GM19468 (cell line): Measurements from ENCODE around the gene C12orf76.
"Not testable (repeated sequence)": the region's sequence is repeated elsewhere in the genome, so short reads cannot be mapped to it uniquely, and the experiment has no call there.

Source experiments
- ATAC-seq: cut with Tn5 transposase; IDR thresholded peaks from one replicate; pipeline ENCODE4 v1.9.1; 2021; ENCODE audit warnings: mild to moderate bottlenecking, moderate library complexity, moderate number of reproducible peaks; ENCODE audit not compliant: unreplicated experiment; ENCODE audit errors: extremely low read depth

Gene C12orf76

DNA sequence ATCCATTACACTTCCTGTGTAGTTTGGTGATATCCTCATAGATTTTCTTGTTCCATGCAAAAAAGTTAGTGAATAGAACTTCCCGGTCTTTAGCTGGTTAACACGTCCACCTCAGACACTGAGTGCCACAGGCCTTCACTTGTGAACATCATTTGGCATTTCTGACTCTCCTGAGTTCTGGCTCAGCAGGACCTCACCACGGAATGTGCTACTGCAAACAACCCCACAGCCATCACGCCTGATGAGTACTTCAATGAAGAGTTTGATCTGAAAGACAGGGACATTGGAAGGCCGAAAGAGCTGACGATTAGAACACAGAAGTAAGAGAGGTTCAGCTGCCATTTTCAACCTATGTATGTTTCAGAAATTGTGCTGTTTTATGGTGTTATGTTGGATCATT lies 20.0 kb downstream of the C12orf76 start:
- no peak for ATAC-seq

DNA sequence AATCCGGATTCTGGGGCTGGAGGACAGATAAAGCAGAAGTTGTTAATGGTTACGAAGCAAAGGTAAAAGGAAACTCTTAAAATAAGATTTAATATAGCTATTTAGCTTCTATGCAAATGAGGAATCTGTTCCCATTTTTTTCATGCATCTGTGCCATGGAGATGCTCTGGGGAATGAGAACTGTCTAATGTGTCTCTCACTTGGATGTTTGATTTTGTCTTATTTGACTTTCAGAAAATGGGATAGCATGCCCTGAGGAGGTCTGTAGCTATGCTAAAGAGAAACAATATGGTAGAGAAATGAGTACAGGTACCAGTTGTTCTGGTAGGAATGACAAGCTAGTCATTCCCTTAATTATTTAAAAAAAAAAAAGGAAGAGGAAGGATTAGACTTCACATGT lies 24.3 kb downstream of the C12orf76 start:
- no peak for ATAC-seq

GRCh38 chr12:110023059-110023980 lies 25.0 kb downstream of the C12orf76 start:
- no peak for ATAC-seq

- ATAC-seq: no peak
Observed at GRCh38 chr12:110020956-110021355, 27.4 kb downstream of the C12orf76 start.

DNA sequence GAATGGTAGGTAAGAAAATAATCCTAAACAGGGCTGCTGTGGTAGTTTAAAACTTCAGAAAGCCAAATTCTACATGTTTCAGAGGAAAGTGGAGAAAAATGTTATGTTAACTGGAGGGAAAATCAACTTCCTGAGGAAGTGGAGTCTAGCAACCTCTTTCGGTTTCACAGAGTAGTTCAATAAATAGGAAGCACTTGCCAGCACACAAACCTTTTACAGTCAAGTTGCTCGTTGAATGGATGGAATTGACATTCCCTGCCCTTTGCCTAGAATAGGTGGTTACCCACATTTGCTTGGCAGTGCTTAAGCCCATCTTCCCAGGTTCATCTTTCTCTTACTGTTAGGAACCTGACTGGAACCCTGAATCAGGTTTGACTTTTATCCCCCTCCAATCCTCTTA lies 33.2 kb downstream of the C12orf76 start:
- no peak for ATAC-seq

GRCh38 chr12:110012659-110013058 lies 35.7 kb downstream of the C12orf76 start:
- no peak for ATAC-seq

DNA sequence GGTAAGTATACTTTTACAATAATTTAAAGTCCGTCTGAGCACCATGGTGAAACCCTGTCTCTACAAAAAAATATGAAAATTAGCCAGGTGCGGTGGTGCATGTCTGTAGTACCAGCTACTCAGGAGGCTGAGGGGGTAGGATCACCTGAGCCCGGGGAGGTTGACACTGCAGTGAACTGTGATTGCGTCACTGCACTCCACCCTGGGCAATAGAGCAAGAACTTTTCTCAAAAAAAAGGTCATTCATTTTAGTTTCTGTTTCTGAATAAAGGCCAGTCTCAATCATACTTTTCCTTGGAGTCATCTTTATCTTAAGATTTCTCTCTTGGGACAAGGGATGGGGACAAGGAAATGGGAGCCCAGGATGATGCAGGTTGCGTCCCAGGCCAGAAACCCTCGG lies 36.2 kb downstream of the C12orf76 start:
- ATAC-seq: no peak

- ATAC-seq: no peak
Observed at GRCh38 chr12:110010853-110011723, 37.2 kb downstream of the C12orf76 start.

GRCh38 chr12:110008681-110009398 lies 39.5 kb downstream of the C12orf76 start:
- not testable (repeated sequence) for ATAC-seq

DNA sequence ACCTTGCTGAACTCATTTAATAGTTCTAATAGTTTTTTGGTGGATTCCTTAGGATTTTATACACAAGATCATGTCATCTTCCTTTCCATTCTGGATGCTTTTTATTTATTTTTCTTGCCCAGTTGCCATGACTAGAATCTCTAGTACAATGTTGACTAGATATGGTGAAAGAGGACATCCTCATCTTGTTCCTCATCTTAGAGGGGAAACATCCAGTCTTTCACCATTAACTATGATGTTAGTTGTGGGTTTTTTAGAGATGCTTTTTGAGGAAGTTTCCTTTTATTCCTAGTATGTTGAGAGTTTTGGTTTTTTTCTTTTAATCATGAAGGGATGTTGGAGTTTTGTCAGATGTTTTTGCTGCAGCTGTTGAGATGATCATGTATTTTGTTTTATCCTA lies 40.4 kb downstream of the C12orf76 start:
- ATAC-seq: no peak

DNA sequence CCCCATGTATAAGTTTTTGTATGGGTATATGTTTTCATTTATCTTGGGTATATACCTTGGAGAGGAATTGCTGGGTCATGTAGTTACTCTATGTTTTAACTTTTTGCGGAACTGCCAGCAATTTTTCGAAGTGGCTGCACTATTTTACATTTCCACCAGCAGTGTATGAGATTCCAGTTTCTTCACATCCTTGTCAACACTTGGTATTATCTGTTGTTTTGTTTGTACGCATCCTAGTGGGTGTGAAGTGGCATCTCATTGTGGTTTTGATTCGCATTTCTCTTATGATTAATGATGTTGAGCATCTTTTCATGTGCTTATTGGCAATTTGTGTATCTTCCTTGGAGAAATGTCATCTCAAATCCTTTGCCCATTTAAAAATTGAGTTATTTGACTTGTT lies 42.2 kb downstream of the C12orf76 start:
- no peak for ATAC-seq

DNA sequence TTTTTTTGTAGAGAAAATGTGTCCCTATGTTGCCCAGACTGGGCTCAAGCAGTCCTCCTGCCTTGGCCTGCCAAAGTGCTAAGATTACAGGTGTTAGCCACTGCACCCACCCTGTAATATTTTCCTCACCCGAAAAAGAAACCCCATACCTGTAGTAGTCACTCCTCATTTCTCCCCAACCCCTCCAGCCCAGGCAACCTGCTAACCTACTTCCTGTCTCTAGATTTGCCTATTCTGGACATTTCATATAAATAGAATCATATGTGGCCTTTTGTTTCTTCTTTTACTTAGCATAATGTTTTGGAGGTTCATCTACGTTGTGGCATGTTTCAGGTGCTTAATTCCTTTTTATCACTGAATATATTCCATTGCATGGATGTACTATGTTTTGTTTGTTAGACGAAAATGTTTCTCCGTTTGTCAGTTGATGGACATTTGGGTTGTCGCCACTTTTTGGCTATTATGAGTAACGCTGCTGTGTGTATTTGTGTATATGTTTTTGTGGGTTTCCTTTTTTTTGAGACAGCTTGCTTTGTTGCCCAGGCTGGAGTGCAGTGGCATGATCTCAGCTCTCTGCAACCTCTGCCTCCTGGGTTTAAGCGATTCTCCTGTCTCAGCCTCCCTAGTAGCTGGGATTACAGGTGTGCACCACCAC lies 42.9 kb downstream of the C12orf76 start:
- ATAC-seq: no peak

GRCh38 chr12:110004598-110004997 lies 43.7 kb downstream of the C12orf76 start:
- no peak for ATAC-seq

DNA sequence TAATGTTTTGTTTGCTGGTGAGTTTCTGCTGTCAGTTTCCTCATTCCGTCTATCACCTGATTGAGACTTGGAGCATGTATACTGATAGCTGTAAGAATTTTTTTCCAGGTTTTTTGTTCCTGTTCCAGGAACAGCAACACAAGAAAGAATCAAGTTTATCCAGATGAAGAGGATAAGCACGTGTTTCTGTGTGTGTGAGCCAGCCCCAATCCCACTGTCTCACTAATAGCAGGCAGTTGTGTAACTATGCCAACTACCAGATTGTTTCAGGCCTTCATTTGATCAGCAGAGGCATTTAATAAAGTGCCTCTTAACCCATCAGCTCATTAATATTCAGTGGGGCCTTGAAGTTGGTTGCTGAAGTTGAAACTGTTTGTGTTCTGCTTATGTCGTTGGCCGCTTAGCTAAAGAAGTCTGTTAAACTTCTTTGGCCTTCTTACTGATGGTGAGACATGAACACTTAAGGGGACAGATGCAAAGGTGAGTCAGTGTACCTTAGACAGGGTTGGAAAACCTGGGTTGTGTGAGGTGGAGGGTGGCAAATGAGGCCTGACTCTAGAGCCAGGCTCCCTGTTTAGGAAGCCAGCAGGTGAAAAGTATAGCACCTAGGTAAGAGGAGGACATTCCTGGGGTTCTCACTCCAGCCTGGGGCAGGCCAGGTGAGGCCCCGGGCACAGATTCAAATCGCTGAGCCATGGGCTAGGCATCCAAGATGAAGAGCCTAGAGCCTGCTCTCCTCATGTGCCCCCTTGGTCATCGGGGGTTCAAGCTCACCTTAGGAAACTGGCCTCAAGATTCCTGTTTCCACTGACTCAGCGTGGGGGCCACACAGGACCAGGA lies 45.4 kb downstream of the C12orf76 start:
- ATAC-seq: no peak

DNA sequence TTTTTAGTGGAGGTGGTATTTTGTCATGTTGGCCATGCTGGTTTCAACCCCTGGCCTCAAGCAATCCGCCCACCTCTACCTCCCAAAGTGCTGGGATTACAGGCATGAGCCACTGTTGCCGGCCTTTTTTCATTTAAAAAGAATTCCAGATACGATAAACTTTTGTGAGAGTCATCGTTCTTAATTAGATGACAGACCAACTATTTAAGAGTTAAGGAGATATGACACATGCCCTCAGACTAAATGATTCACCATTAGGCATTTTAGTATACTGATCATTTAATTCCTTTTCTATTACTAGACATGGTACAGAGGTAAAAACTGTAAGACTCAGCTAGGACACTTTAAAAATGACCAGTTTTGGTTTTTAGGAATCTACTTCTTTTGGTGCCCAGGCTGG lies 46.7 kb downstream of the C12orf76 start:
- ATAC-seq: no peak

GRCh38 chr12:109999983-110000505 lies 48.3 kb downstream of the C12orf76 start:
- ATAC-seq: no peak

- no peak for ATAC-seq
Observed at GRCh38 chr12:109999649-109999971, 48.7 kb downstream of the C12orf76 start.

DNA sequence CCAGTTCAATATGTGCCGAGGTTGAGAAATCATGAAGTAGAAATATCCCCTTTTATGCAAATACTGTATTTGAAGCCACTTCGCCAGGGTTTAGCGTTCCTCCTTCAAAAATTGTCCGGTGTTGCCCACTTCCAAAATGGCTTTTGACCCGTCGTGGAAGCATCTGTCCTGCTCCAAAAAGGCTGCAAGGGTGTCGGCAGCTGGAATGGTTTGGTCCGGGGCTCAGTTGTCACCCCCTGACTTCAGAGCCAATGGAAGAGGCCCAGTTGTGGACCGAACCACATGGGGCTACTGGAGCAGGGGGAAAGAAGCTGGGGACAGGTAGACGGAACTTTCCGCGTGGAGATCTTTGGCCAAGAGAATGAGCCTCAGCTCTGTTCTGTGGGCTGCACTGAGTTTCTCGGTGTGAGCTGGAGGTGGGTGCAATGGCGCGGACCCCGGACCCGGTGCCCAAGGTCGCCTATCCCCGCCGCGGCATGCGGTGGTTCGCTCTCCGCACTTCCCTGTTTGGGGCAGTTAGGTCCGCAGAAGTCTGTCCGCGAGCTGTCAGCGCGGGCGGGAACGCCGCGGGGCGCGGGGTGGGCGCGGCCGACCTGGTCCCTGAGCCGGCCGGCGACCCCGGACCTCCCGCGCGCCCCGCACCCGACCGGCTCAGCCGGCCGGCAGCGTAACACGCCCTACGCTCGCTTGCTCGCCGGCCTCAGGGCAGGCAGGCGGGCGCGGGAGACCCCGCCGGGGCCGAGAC lies 49.2 kb downstream of the C12orf76 start, which contains the start of gene ANKRD13A:
TSS of gene ANKRD13A (plus strand) at position 527 of the 745 bp plus-strand sequence. CDS start 259 bp downstream, outside the sequence.
- no peak for ATAC-seq
